Omental fat pad (tissue), 4 donors: ENCODE results near the gene INTS1. TPM values are rescaled to one million over a fixed set of nuclear protein-coding genes. Genes with fewer than 3 reads are reported as not detected.

ENCODE experiments used
- ATAC-seq: fragments of 150-250 bp; one replicate; pipeline ENCODE4 v1.9.1; 2016; ENCODE audit warnings: mild to moderate bottlenecking, moderate library complexity; ENCODE audit not compliant: low FRiP score
- DNase-seq: peaks from one replicate; pipeline ENCODE4 v3.0.0-alpha.2; 2019; ENCODE audit warnings: low spot score
- CTCF ChIP-seq, 3 donors: fragments of 450-650 bp; IDR thresholded peaks; one replicate each; pipeline ENCODE4 v1.5.1; 2016 to 2017; ENCODE audit warnings: antibody characterized with exemption in 3 of 3, mild to moderate bottlenecking in 3 of 3, moderate library complexity in 2 of 3
- total RNA-seq, 4 donors: library from RNA; depleted of rRNA; stranded (reverse); fragments of >200 nt; gene quantifications; one replicate each; pipeline ENCODE4 v1.1.0, GENCODE V29; 2016

INTS1 gene
- total RNA-seq, 4 donors from 2014 or later = 22.4 to 39.4 (median 32.0) TPM

GRCh38 chr7:1549357-1550004 lies 45.3 kb upstream of the INTS1 start:
- no peak for DNase-seq
- no peak for ATAC-seq
- TF ChIP-seq CTCF (IDR thresholded peaks at IDR 0.05) = no peak

- no peak for DNase-seq
- no peak for ATAC-seq
- no peak for TF ChIP-seq CTCF (IDR thresholded peaks at IDR 0.05)
Observed at GRCh38 chr7:1548944-1549343, 44.8 kb upstream of the INTS1 start.

GRCh38 chr7:1548438-1548831 lies 44.2 kb upstream of the INTS1 start:
- no peak for TF ChIP-seq CTCF (IDR thresholded peaks at IDR 0.05)
- DNase-seq = no peak
- ATAC-seq = no peak

GRCh38 chr7:1547777-1548437 lies 43.7 kb upstream of the INTS1 start:
- no peak for TF ChIP-seq CTCF (IDR thresholded peaks at IDR 0.05)

GRCh38 chr7:1546909-1547776 lies 43.0 kb upstream of the INTS1 start:
- ATAC-seq (no peak), DNase-seq (no peak)
- no peak for TF ChIP-seq CTCF (IDR thresholded peaks at IDR 0.05)

More at GRCh38 chr7:1547777-1548437, 43.7 kb upstream of the INTS1 start:
- DNase-seq (no peak), ATAC-seq (no peak)

GRCh38 chr7:1546274-1546908 lies 42.2 kb upstream of the INTS1 start:
- DNase-seq (no peak), ATAC-seq (no peak)
- no peak for TF ChIP-seq CTCF (IDR thresholded peaks at IDR 0.05)
